ENCODE measurements around the gene FCHSD2.
"Not testable (repeated sequence)": the region's sequence is repeated elsewhere in the genome, so short reads cannot be mapped to it uniquely, and the experiment has no call there.

FCHSD2 gene

GRCh38 chr11:72984453-72985077, 157.6 kb downstream of the FCHSD2 start:
- Mint-ChIP-seq H3K4me1 (peaks cover 8% of the 10 kb centered on the region), H3K9me3 (no peaks in the 10 kb centered on the region), H3K36me3 (ENCODE audit: low read depth) (peaks cover 25% of the 10 kb centered on the region), H3K4me3 (no peak overlapping the region), H3K27ac (no peak overlapping the region), H3K27me3 (no peaks in the 10 kb centered on the region)
- no peak for DNase-seq
- ATAC-seq = no peak

- Mint-ChIP-seq H3K4me3 (no peak overlapping the region), H3K4me1 (peaks cover 8% of the 10 kb centered on the region), H3K27me3 (no peaks in the 10 kb centered on the region), H3K36me3 (ENCODE audit: low read depth) (peaks cover 28% of the 10 kb centered on the region), H3K27ac (no peak overlapping the region), H3K9me3 (no peaks in the 10 kb centered on the region)
- DNase-seq (no peak), ATAC-seq (no peak)
Measured at GRCh38 chr11:72983560-72983959, 158.6 kb downstream of the FCHSD2 start.

GRCh38 chr11:72981971-72982685, 160.0 kb downstream of the FCHSD2 start:
- Mint-ChIP-seq H3K4me1 (peaks cover 8% of the 10 kb centered on the region), H3K27me3 (no peaks in the 10 kb centered on the region), H3K9me3 (no peaks in the 10 kb centered on the region), H3K4me3 (no peak overlapping the region), H3K27ac (peak overlapping the region; percentile 32), H3K36me3 (ENCODE audit: low read depth) (peaks cover 38% of the 10 kb centered on the region)
- ATAC-seq (no peak), DNase-seq (no peak)

GRCh38 chr11:72981080-72981479, 161.0 kb downstream of the FCHSD2 start:
- no peak overlapping the region for H3K27ac Mint-ChIP-seq
- H3K9me3 Mint-ChIP-seq = peaks cover 5% of the 10 kb centered on the region
- DNase-seq (no peak), ATAC-seq (no peak)
- no peak overlapping the region for H3K4me3 Mint-ChIP-seq
- H3K36me3 Mint-ChIP-seq (ENCODE audit: low read depth) = peaks cover 42% of the 10 kb centered on the region
- no peaks in the 10 kb centered on the region for H3K27me3 Mint-ChIP-seq
- H3K4me1 Mint-ChIP-seq = peaks cover 12% of the 10 kb centered on the region

GRCh38 chr11:72977782-72978181, 164.3 kb downstream of the FCHSD2 start:
- not testable (repeated sequence) for H3K27ac Mint-ChIP-seq, H3K9me3 Mint-ChIP-seq, H3K27me3 Mint-ChIP-seq, DNase-seq, H3K4me3 Mint-ChIP-seq, ATAC-seq
- peaks cover 51% of the 10 kb centered on the region for H3K36me3 Mint-ChIP-seq (ENCODE audit: low read depth)
- H3K4me1 Mint-ChIP-seq = peaks cover 31% of the 10 kb centered on the region

GRCh38 chr11:72976522-72976892, 165.6 kb downstream of the FCHSD2 start:
- DNase-seq, H3K27me3 Mint-ChIP-seq, H3K27ac Mint-ChIP-seq, H3K9me3 Mint-ChIP-seq, H3K4me3 Mint-ChIP-seq, ATAC-seq: not testable (repeated sequence)
- Mint-ChIP-seq H3K36me3 (ENCODE audit: low read depth) (peaks cover 44% of the 10 kb centered on the region), H3K4me1 (peaks cover 39% of the 10 kb centered on the region)

- ATAC-seq = peak; percentile 63
- peaks cover 5% of the 10 kb centered on the region for H3K9me3 Mint-ChIP-seq
- H3K4me3 Mint-ChIP-seq = no peak overlapping the region
- peaks cover 44% of the 10 kb centered on the region for H3K36me3 Mint-ChIP-seq (ENCODE audit: low read depth)
- H3K27ac Mint-ChIP-seq = peak overlapping the region; percentile 23
- no peaks in the 10 kb centered on the region for H3K27me3 Mint-ChIP-seq
- peaks cover 41% of the 10 kb centered on the region for H3K4me1 Mint-ChIP-seq
- no peak for DNase-seq
Measured at GRCh38 chr11:72975778-72976521, 166.2 kb downstream of the FCHSD2 start.

- Mint-ChIP-seq H3K4me3 (no peak overlapping the region), H3K27me3 (no peaks in the 10 kb centered on the region), H3K27ac (no peak overlapping the region), H3K36me3 (ENCODE audit: low read depth) (peaks cover 42% of the 10 kb centered on the region), H3K9me3 (peaks cover 5% of the 10 kb centered on the region), H3K4me1 (peaks cover 54% of the 10 kb centered on the region)
- DNase-seq (no peak), ATAC-seq (no peak)
Measured at GRCh38 chr11:72974487-72975205, 167.5 kb downstream of the FCHSD2 start.

- DNase-seq (no peak), ATAC-seq (no peak)
- H3K9me3 Mint-ChIP-seq = peaks cover 5% of the 10 kb centered on the region
- H3K4me1 Mint-ChIP-seq = peaks cover 62% of the 10 kb centered on the region
- no peak overlapping the region for H3K27ac Mint-ChIP-seq
- no peaks in the 10 kb centered on the region for H3K27me3 Mint-ChIP-seq
- H3K4me3 Mint-ChIP-seq = no peak overlapping the region
- peaks cover 27% of the 10 kb centered on the region for H3K36me3 Mint-ChIP-seq (ENCODE audit: low read depth)
Measured at GRCh38 chr11:72972496-72973128, 169.5 kb downstream of the FCHSD2 start.

GRCh38 chr11:72971192-72971967, 170.7 kb downstream of the FCHSD2 start:
- H3K27me3 Mint-ChIP-seq = no peaks in the 10 kb centered on the region
- no peak for ATAC-seq
- peaks cover 22% of the 10 kb centered on the region for H3K36me3 Mint-ChIP-seq (ENCODE audit: low read depth)
- H3K4me1 Mint-ChIP-seq = peaks cover 63% of the 10 kb centered on the region
- H3K9me3 Mint-ChIP-seq = no peaks in the 10 kb centered on the region
- DNase-seq = no peak
- no peak overlapping the region for H3K4me3 Mint-ChIP-seq
- H3K27ac Mint-ChIP-seq = no peak overlapping the region

- Mint-ChIP-seq H3K36me3 (ENCODE audit: low read depth) (peaks cover 19% of the 10 kb centered on the region), H3K27me3 (no peaks in the 10 kb centered on the region), H3K4me3 (peak overlapping the region; percentile 44), H3K9me3 (no peaks in the 10 kb centered on the region), H3K4me1 (peaks cover 59% of the 10 kb centered on the region), H3K27ac (peak overlapping the region; percentile 72)
- ATAC-seq (peak; percentile 37), DNase-seq (peak; percentile 26)
Measured at GRCh38 chr11:72970557-72971118, 171.5 kb downstream of the FCHSD2 start.

GRCh38 chr11:72969894-72970335, 172.2 kb downstream of the FCHSD2 start:
- ATAC-seq = peak; percentile 89
- Mint-ChIP-seq H3K27me3 (no peaks in the 10 kb centered on the region), H3K4me3 (peak overlapping the region; percentile 47), H3K4me1 (peaks cover 56% of the 10 kb centered on the region), H3K36me3 (ENCODE audit: low read depth) (peaks cover 16% of the 10 kb centered on the region), H3K27ac (peak overlapping the region; percentile 72), H3K9me3 (no peaks in the 10 kb centered on the region)
- no peak for DNase-seq

- Mint-ChIP-seq H3K27ac (no peak overlapping the region), H3K4me1 (peaks cover 43% of the 10 kb centered on the region), H3K36me3 (ENCODE audit: low read depth) (peaks cover 14% of the 10 kb centered on the region), H3K4me3 (no peak overlapping the region), H3K9me3 (no peaks in the 10 kb centered on the region), H3K27me3 (no peaks in the 10 kb centered on the region)
- DNase-seq (no peak), ATAC-seq (no peak)
Measured at GRCh38 chr11:72968390-72968789, 173.7 kb downstream of the FCHSD2 start.

All from activated naive CD8-positive, alpha-beta T cell treated with anti-CD3 and anti-CD28 coated beads, Interleukin-2, amount 50 U/mL, for 24 hours (primary cell).